DND-41 (cell line): ENCODE results near the gene GADL1.

Source experiments
- CTCF ChIP-seq: IDR thresholded peaks from 2 replicates; pipeline ENCODE4 v1.5.1; 2012; ENCODE audit warnings: borderline replicate concordance, low read length, moderate library complexity, mild to moderate bottlenecking; ENCODE audit not compliant: poor library complexity, severe bottlenecking; ENCODE audit errors: extremely low read depth
- EZH2 ChIP-seq: IDR thresholded peaks from 3 replicates; pipeline ENCODE4 v1.6.1; 2012; ENCODE audit warnings: borderline replicate concordance, low read depth, mild to moderate bottlenecking, moderate library complexity, low read length, inconsistent platforms; ENCODE audit not compliant: severe bottlenecking

GRCh38 chr3:30742796-30743619 is 151.5 kb downstream of the GADL1 start:
- TF ChIP-seq CTCF (no peak), EZH2 (no peak)
